ENCODE data around the gene MOB1A.
A peak's percentile ranks its signal among the peaks of the same experiment; 100 is the strongest.

Gene MOB1A

GRCh38 chr2:74183878-74184277 is 5.2 kb upstream of the MOB1A start:
- Histone ChIP-seq H3K27ac (ENCODE audit: insufficient read depth, low read depth, low read length, poor library complexity, severe bottlenecking) (no peak overlapping the region), H3K27me3 (ENCODE audit: control insufficient read depth, insufficient read depth, low read length, poor library complexity, severe bottlenecking) (no peaks in the 10 kb centered on the region), H3K4me1 (ENCODE audit: control insufficient read depth, insufficient read depth, low read length) (no peaks in the 10 kb centered on the region), H3K4me3 (ENCODE audit: insufficient read depth, low read depth, low read length) (no peak overlapping the region), H3K9me3 (ENCODE audit: control insufficient read depth, low read length) (no peaks in the 10 kb centered on the region), H3K36me3 (ENCODE audit: control insufficient read depth, insufficient read depth, low read length) (no peaks in the 10 kb centered on the region)
- WGBS, 2 experiments, result 88 to 94% methylated on average over 2 of the region's 2 CpGs

DNA sequence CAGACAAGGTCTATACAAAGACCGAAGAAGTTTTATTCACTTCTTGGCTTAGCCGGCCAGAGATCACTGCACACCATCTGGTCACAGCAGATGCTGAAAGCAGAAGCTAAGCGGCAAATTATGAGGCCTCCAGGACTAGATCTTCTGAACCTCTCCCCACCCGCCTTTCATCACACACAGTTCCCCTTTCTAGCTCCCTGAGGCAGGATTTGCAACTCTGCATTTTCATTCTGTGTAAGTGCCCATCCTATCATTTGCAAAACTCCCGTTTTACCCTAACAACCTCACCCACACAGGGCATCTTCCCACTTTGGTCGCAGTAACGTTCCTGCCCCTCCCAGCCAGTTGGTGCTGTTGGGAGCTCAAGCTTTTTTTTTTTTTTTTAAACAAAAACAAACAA is 3.1 kb upstream of the MOB1A start:
- no peaks in the 10 kb centered on the region for H3K36me3 ChIP-seq (ENCODE audit: control insufficient read depth, insufficient read depth, low read length)

DNA sequence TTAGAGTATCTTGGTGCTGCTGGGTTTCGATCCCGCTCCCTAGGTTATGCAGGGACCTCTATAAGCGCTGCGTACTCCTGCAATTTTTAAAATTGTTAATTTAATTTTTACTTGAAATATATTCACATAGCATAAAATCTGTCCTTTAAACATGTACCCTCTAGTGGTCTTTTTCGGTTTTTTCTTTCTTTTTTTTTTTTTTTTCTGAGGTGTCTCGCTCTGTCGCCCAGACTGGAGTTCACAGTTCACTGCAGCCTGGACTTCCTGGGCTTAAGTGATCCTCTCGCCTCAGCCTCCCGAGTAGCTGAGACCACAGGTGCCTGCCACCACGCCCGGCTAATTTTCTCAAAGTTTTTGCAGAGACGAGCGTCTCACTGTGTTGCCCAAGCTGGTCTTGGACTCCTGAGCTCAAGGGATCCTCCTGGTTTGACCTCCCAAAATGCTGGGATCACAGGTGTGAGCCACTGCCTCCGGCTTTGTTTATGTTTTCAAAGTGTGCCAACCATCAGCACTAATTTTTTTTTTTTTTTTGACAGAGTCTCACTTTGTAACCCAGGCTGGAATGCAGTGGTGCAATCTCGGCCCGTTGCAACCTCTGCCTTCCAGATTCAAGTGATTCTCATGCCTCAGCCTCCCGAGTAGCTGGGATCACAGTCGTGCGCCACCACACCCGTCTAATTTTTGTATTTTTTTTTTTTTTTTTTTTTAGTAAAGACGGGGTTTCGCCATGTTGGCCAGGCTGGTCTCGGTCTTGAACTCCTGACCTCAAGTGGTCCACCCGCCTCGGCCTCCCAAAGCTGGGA is 585 bp upstream of the MOB1A start:
- H3K4me1 ChIP-seq (ENCODE audit: control insufficient read depth, insufficient read depth, low read length), result no peaks in the 10 kb centered on the region
- H3K4me3 ChIP-seq (ENCODE audit: insufficient read depth, low read depth, low read length), result peak overlapping the region; percentile 91
- no peaks in the 10 kb centered on the region for H3K36me3 ChIP-seq (ENCODE audit: control insufficient read depth, insufficient read depth, low read length)
- 68 to 73% methylated on average over 23 to 25 of the region's 25 CpGs for WGBS, 2 experiments
- no peak overlapping the region for H3K27ac ChIP-seq (ENCODE audit: insufficient read depth, low read depth, low read length, poor library complexity, severe bottlenecking)
- H3K9me3 ChIP-seq (ENCODE audit: control insufficient read depth, low read length), result no peaks in the 10 kb centered on the region
- no peaks in the 10 kb centered on the region for H3K27me3 ChIP-seq (ENCODE audit: control insufficient read depth, insufficient read depth, low read length, poor library complexity, severe bottlenecking)

More for the DNA sequence above, 3.1 kb upstream of the MOB1A start:
- Histone ChIP-seq H3K9me3 (ENCODE audit: control insufficient read depth, low read length) (no peaks in the 10 kb centered on the region), H3K4me3 (ENCODE audit: insufficient read depth, low read depth, low read length) (no peak overlapping the region), H3K4me1 (ENCODE audit: control insufficient read depth, insufficient read depth, low read length) (no peaks in the 10 kb centered on the region), H3K27ac (ENCODE audit: insufficient read depth, low read depth, low read length, poor library complexity, severe bottlenecking) (no peak overlapping the region), H3K27me3 (ENCODE audit: control insufficient read depth, insufficient read depth, low read length, poor library complexity, severe bottlenecking) (no peaks in the 10 kb centered on the region)
- WGBS, 2 experiments, result 67 to 75% methylated on average over 7 of the region's 7 CpGs

DNA sequence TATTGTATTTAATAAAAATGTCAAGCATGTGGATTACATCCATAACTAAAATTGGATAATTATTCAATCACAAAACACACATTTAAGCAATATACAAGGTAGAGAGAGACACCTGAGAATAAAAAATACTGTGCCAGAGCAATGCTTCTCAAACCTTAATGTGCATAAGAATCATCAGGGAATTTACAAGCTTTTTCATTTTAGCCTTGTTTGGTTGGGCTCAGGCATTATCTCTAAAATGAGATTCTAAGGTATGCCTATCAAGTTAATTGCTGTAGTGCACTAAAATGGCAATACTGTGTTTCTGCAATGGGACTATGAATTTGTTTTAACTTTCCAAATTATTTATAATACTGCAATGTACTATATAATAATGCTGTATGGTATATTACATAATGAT is 983 bp downstream of the MOB1A start:
- H3K27ac ChIP-seq (ENCODE audit: insufficient read depth, low read depth, low read length, poor library complexity, severe bottlenecking), result peak overlapping the region; percentile 96
- H3K4me1 ChIP-seq (ENCODE audit: control insufficient read depth, insufficient read depth, low read length), result no peaks in the 10 kb centered on the region
- H3K9me3 ChIP-seq (ENCODE audit: control insufficient read depth, low read length), result no peaks in the 10 kb centered on the region
- H3K36me3 ChIP-seq (ENCODE audit: control insufficient read depth, insufficient read depth, low read length), result no peaks in the 10 kb centered on the region
- no peaks in the 10 kb centered on the region for H3K27me3 ChIP-seq (ENCODE audit: control insufficient read depth, insufficient read depth, low read length, poor library complexity, severe bottlenecking)
- peak overlapping the region; percentile 91 for H3K4me3 ChIP-seq (ENCODE audit: insufficient read depth, low read depth, low read length)

- Histone ChIP-seq H3K9me3 (ENCODE audit: control insufficient read depth, low read length) (no peaks in the 10 kb centered on the region), H3K36me3 (ENCODE audit: control insufficient read depth, insufficient read depth, low read length) (peaks cover 6% of the 10 kb centered on the region), H3K27ac (ENCODE audit: insufficient read depth, low read depth, low read length, poor library complexity, severe bottlenecking) (no peak overlapping the region), H3K4me1 (ENCODE audit: control insufficient read depth, insufficient read depth, low read length) (no peaks in the 10 kb centered on the region), H3K27me3 (ENCODE audit: control insufficient read depth, insufficient read depth, low read length, poor library complexity, severe bottlenecking) (no peaks in the 10 kb centered on the region), H3K4me3 (ENCODE audit: insufficient read depth, low read depth, low read length) (no peak overlapping the region)
- 91 to 92% methylated on average over 1 of the region's 1 CpG for WGBS, 2 experiments
Measured at GRCh38 chr2:74174909-74175308, 3.8 kb downstream of the MOB1A start.

DNA sequence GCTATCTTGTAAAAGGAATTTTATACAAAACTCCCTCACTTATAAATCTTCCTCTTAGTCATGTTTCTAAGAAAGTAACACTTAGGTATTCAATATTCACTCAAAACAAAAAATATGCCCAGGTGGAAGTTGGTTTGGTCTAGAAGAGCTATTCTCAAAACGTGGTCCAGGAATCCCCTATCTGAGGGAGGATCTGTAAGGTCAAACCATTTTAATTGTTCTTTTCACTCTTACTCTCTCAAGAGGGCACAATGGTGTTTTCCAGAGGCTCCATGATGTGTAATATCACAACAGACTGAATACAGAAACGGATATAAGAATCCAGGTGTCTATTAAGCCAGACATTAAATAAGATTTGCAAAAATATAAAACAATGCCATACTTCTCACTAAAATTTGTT is 9.9 kb downstream of the MOB1A start:
- no peak overlapping the region for H3K4me3 ChIP-seq (ENCODE audit: insufficient read depth, low read depth, low read length)
- H3K9me3 ChIP-seq (ENCODE audit: control insufficient read depth, low read length), result no peaks in the 10 kb centered on the region
- no peaks in the 10 kb centered on the region for H3K27me3 ChIP-seq (ENCODE audit: control insufficient read depth, insufficient read depth, low read length, poor library complexity, severe bottlenecking)
- WGBS, 2 experiments, result 90% methylated on average over 2 of the region's 2 CpGs; no CpG with 5 or more reads in 1 of the 2 experiments
- H3K4me1 ChIP-seq (ENCODE audit: control insufficient read depth, insufficient read depth, low read length), result no peaks in the 10 kb centered on the region
- peaks cover 45% of the 10 kb centered on the region for H3K36me3 ChIP-seq (ENCODE audit: control insufficient read depth, insufficient read depth, low read length)
- H3K27ac ChIP-seq (ENCODE audit: insufficient read depth, low read depth, low read length, poor library complexity, severe bottlenecking), result no peak overlapping the region

DNA sequence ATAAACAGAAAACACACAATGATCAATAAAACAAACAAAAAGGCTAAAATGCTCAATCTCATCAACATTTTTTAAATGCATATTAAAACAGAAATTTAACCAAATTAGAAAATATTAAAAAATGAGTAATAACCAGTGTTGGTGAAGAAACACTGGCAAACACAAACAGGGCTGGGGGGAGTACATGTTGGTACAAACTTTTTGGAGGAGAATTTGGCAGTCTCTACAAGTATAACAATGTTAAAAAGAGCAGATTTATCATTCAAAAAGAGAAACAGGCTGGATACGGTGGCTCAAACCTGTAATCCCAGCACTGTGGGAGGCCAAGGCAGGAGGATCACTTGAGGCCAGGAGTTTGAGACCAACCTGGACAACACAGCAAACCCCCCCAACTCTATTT is 13.9 kb downstream of the MOB1A start:
- peaks cover 59% of the 10 kb centered on the region for H3K36me3 ChIP-seq (ENCODE audit: control insufficient read depth, insufficient read depth, low read length)
- no peaks in the 10 kb centered on the region for H3K27me3 ChIP-seq (ENCODE audit: control insufficient read depth, insufficient read depth, low read length, poor library complexity, severe bottlenecking)
- no peaks in the 10 kb centered on the region for H3K9me3 ChIP-seq (ENCODE audit: control insufficient read depth, low read length)
- 92 to 95% methylated on average over 1 of the region's 1 CpG for WGBS, 2 experiments
- no peak overlapping the region for H3K4me3 ChIP-seq (ENCODE audit: insufficient read depth, low read depth, low read length)
- H3K27ac ChIP-seq (ENCODE audit: insufficient read depth, low read depth, low read length, poor library complexity, severe bottlenecking), result no peak overlapping the region
- H3K4me1 ChIP-seq (ENCODE audit: control insufficient read depth, insufficient read depth, low read length), result no peaks in the 10 kb centered on the region

GRCh38 chr2:74162951-74163350 is 15.7 kb downstream of the MOB1A start:
- Histone ChIP-seq H3K4me1 (ENCODE audit: control insufficient read depth, insufficient read depth, low read length) (no peaks in the 10 kb centered on the region), H3K36me3 (ENCODE audit: control insufficient read depth, insufficient read depth, low read length) (peaks cover 49% of the 10 kb centered on the region), H3K9me3 (ENCODE audit: control insufficient read depth, low read length) (no peaks in the 10 kb centered on the region), H3K4me3 (ENCODE audit: insufficient read depth, low read depth, low read length) (no peak overlapping the region), H3K27ac (ENCODE audit: insufficient read depth, low read depth, low read length, poor library complexity, severe bottlenecking) (no peak overlapping the region), H3K27me3 (ENCODE audit: control insufficient read depth, insufficient read depth, low read length, poor library complexity, severe bottlenecking) (no peaks in the 10 kb centered on the region)
- 97% methylated on average over 5 of the region's 6 CpGs for WGBS, 2 experiments

GRCh38 chr2:74155830-74156229 is 22.8 kb downstream of the MOB1A start:
- Histone ChIP-seq H3K4me1 (ENCODE audit: control insufficient read depth, insufficient read depth, low read length) (no peaks in the 10 kb centered on the region), H3K27me3 (ENCODE audit: control insufficient read depth, insufficient read depth, low read length, poor library complexity, severe bottlenecking) (no peaks in the 10 kb centered on the region), H3K9me3 (ENCODE audit: control insufficient read depth, low read length) (no peaks in the 10 kb centered on the region), H3K27ac (ENCODE audit: insufficient read depth, low read depth, low read length, poor library complexity, severe bottlenecking) (no peak overlapping the region), H3K36me3 (ENCODE audit: control insufficient read depth, insufficient read depth, low read length) (peaks cover 28% of the 10 kb centered on the region), H3K4me3 (ENCODE audit: insufficient read depth, low read depth, low read length) (no peak overlapping the region)
- 94% methylated on average over 2 of the region's 3 CpGs; no CpG with 5 or more reads in 1 of the 2 experiments for WGBS, 2 experiments

GRCh38 chr2:74152954-74153353 is 25.7 kb downstream of the MOB1A start:
- Histone ChIP-seq H3K4me1 (ENCODE audit: control insufficient read depth, insufficient read depth, low read length) (no peaks in the 10 kb centered on the region), H3K27ac (ENCODE audit: insufficient read depth, low read depth, low read length, poor library complexity, severe bottlenecking) (no peak overlapping the region), H3K4me3 (ENCODE audit: insufficient read depth, low read depth, low read length) (no peak overlapping the region), H3K36me3 (ENCODE audit: control insufficient read depth, insufficient read depth, low read length) (peaks cover 16% of the 10 kb centered on the region), H3K9me3 (ENCODE audit: control insufficient read depth, low read length) (no peaks in the 10 kb centered on the region), H3K27me3 (ENCODE audit: control insufficient read depth, insufficient read depth, low read length, poor library complexity, severe bottlenecking) (no peaks in the 10 kb centered on the region)
- 96 to 100% methylated on average over 2 of the region's 2 CpGs for WGBS, 2 experiments
